GM13977 (cell line): Measurements from ENCODE around the gene UBAC1.
"Not testable (repeated sequence)": the region's sequence is repeated elsewhere in the genome, so short reads cannot be mapped to it uniquely, and the experiment has no call there.

Experiments
- DNase-seq: peaks from one replicate; pipeline ENCODE4 v3.0.0; 2012; ENCODE audit warnings: low spot score
- in situ Hi-C: fragments of 300-500 bp; cut with MboI; formaldehyde crosslinking; loops from one replicate; pipeline ENCODE4 v1.12.0; 2022; ENCODE audit warnings: low sequenced_read_pairs, low pct_unique_long_range_greater_than_20kb, mixed read lengths, inconsistent platforms; ENCODE audit not compliant: unreplicated experiment
- TF ChIP-seq, protein P1 (sequence below): IDR thresholded peaks from 2 replicates; pipeline ENCODE4 v1.5.1; 2012; ENCODE audit warnings: mild to moderate bottlenecking, control low read depth; ENCODE audit not compliant: insufficient read depth; ENCODE audit errors: extremely low read depth, missing control alignments

The UBAC1 gene

DNA sequence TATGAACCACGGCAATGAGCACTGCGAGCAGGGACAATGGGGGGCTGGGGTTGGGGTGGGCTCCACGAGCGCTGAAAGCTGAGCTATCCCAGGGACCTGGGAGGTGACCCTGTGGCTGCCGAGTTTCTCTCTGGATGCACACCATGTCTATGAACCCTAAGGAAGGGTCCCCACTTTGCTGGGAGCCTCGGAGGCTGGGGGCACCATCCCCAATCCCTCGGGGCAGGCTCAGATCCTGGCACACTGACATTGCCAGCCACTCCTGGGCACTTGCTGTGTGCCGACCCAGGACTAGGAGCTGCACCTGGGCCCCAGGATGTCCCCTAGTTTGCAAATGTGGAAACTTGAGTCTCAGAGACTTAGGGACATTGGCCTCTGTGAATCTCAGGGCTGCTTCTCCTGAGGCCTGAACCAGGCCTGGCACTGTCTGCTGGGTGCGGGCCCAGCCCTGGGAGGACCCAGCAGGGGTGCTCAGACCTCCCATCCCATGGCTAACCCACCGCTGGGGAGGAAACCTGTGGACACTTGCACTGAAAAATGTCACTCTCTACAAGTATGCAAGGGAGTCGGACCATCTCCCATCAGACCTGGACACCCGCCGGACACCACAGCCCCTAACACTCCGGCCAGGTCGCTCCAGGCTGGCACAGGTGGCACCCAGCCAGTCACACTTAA is 40.8 kb downstream of the UBAC1 start:
- DNase-seq = no peak
- in situ Hi-C loops = no loop called here
- TF ChIP-seq, protein P1, sequence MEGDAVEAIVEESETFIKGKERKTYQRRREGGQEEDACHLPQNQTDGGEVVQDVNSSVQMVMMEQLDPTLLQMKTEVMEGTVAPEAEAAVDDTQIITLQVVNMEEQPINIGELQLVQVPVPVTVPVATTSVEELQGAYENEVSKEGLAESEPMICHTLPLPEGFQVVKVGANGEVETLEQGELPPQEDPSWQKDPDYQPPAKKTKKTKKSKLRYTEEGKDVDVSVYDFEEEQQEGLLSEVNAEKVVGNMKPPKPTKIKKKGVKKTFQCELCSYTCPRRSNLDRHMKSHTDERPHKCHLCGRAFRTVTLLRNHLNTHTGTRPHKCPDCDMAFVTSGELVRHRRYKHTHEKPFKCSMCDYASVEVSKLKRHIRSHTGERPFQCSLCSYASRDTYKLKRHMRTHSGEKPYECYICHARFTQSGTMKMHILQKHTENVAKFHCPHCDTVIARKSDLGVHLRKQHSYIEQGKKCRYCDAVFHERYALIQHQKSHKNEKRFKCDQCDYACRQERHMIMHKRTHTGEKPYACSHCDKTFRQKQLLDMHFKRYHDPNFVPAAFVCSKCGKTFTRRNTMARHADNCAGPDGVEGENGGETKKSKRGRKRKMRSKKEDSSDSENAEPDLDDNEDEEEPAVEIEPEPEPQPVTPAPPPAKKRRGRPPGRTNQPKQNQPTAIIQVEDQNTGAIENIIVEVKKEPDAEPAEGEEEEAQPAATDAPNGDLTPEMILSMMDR = no peak

- in situ Hi-C loops = no loop called here
- DNase-seq = no peak
Observed at GRCh38 chr9:135919318-135919890, 41.8 kb downstream of the UBAC1 start.

GRCh38 chr9:135916227-135916626 is 44.9 kb downstream of the UBAC1 start:
- in situ Hi-C loops, DNase-seq: not testable (repeated sequence)

More at GRCh38 chr9:135919318-135919890, 41.8 kb downstream of the UBAC1 start:
- TF ChIP-seq, protein P1 = no peak

GRCh38 chr9:135914921-135915320 is 46.3 kb downstream of the UBAC1 start:
- TF ChIP-seq, protein P1 = no peak
- DNase-seq = no peak
- in situ Hi-C loops = no loop called here

DNA sequence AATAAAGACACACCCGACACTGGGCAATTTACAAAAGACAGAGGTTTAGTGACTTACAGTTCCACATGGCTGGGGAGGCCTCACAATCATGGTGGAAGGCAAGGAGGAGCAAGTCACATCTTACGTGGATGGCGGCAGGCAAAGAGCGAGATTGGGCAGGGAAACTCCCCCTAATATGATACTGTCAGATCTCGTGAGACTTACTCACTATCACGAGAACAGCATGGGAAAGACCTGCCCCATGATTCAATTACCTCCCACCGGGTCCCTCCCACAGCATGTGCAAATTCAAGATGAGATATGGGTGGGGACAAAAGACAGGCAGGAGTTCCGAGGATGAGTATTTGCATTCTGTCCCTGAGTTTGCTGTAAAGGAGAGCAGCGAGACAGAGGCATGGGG is 49.9 kb downstream of the UBAC1 start:
- in situ Hi-C loops, DNase-seq: not testable (repeated sequence)

DNA sequence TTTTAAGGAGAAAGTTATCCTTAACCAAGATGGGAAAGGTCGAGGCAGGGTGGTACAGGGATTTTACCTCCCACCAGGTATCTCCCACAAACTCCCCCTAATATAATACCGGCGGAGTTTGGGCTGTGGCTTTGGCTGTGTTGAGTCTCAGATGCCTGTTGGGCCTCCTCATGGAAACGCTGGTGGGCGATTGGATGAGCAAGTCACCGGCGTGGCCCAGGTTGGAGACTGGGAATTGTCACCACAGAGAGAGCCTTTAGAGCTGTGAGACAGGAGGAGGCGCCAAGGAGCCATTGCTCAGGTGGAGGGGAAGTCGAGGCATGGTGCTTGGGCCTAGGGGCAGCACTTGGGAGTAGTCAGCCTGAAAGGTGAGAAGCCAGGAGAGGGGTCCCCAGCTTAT is 50.4 kb downstream of the UBAC1 start:
- TF ChIP-seq, protein P1 = no peak
- no peak for DNase-seq
- in situ Hi-C loops = no loop called here

DNA sequence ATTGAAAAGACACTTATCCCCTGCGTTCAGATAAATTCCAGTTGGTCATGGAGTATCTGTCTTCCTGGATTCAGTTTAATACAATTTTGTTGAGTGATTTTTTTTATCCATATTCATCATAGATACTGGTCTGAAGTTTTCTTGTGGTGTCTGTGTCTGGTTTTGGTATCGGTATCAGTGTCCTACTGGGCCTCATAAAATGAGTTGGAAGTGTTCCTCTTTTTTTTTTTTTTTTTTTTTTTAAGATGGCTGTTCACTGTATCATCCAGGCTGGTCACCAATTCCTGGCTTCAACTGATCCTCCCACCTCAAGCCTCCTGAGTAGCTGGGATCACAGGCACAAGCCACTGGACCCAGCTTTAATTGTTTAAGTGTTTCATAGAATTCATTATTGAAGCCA is 51.0 kb downstream of the UBAC1 start:
- in situ Hi-C loops = no loop called here
- no peak for DNase-seq

More for the DNA sequence above, 51.0 kb downstream of the UBAC1 start:
- TF ChIP-seq, protein P1 = no peak
